Parathyroid adenoma (tissue), 2 donors: ENCODE results near the gene ADAMTSL1.
A peak's percentile ranks its signal among the peaks of the same experiment; 100 is the strongest.

Experiments used
- H2AFZ ChIP-seq: fragments of 300-600 bp; sonication (generic); one replicate; pipeline ENCODE4 v1.7.0; 2017; ENCODE audit warnings: antibody characterized with exemption, mild to moderate bottlenecking
- H3K27ac ChIP-seq: fragments of 300-600 bp; sonication (generic); one replicate; pipeline ENCODE4 v1.7.0; 2017
- H3K27me3 ChIP-seq: fragments of 300-600 bp; sonication (generic); one replicate; pipeline ENCODE4 v1.7.0; 2017; ENCODE audit warnings: low read length; ENCODE audit not compliant: control insufficient read depth, insufficient read depth
- H3K36me3 ChIP-seq: fragments of 300-600 bp; sonication (generic); one replicate; pipeline ENCODE4 v1.7.0; 2017; ENCODE audit warnings: low read length; ENCODE audit not compliant: control insufficient read depth, insufficient read depth
- H3K4me1 ChIP-seq: fragments of 300-600 bp; sonication (generic); one replicate; pipeline ENCODE4 v1.7.0; 2017; ENCODE audit warnings: control low read depth
- H3K4me2 ChIP-seq: fragments of 300-600 bp; sonication (generic); one replicate; pipeline ENCODE4 v1.7.0; 2017; ENCODE audit warnings: low read length
- H3K4me3 ChIP-seq: fragments of 300-600 bp; sonication (generic); one replicate; pipeline ENCODE4 v1.7.0; 2017; ENCODE audit warnings: low read depth, low read length
- H3K79me2 ChIP-seq: fragments of 300-600 bp; sonication (generic); one replicate; pipeline ENCODE4 v1.7.0; 2017; ENCODE audit warnings: control low read depth
- H3K9ac ChIP-seq: fragments of 300-600 bp; sonication (generic); one replicate; pipeline ENCODE4 v1.7.0; 2017; ENCODE audit warnings: mild to moderate bottlenecking
- H3K9me3 ChIP-seq: fragments of 300-600 bp; sonication (generic); one replicate; pipeline ENCODE4 v1.7.0; 2017; ENCODE audit warnings: low read length; ENCODE audit not compliant: control insufficient read depth
- TF ChIP-seq, protein P1 (sequence below): fragments of 300-600 bp; sonication (generic); IDR thresholded peaks from one replicate; pipeline ENCODE4 v1.7.0; 2017; ENCODE audit warnings: antibody characterized with exemption, mild to moderate bottlenecking
- donor health status: primary hyperparathyroidism.

The ADAMTSL1 gene, protein sequence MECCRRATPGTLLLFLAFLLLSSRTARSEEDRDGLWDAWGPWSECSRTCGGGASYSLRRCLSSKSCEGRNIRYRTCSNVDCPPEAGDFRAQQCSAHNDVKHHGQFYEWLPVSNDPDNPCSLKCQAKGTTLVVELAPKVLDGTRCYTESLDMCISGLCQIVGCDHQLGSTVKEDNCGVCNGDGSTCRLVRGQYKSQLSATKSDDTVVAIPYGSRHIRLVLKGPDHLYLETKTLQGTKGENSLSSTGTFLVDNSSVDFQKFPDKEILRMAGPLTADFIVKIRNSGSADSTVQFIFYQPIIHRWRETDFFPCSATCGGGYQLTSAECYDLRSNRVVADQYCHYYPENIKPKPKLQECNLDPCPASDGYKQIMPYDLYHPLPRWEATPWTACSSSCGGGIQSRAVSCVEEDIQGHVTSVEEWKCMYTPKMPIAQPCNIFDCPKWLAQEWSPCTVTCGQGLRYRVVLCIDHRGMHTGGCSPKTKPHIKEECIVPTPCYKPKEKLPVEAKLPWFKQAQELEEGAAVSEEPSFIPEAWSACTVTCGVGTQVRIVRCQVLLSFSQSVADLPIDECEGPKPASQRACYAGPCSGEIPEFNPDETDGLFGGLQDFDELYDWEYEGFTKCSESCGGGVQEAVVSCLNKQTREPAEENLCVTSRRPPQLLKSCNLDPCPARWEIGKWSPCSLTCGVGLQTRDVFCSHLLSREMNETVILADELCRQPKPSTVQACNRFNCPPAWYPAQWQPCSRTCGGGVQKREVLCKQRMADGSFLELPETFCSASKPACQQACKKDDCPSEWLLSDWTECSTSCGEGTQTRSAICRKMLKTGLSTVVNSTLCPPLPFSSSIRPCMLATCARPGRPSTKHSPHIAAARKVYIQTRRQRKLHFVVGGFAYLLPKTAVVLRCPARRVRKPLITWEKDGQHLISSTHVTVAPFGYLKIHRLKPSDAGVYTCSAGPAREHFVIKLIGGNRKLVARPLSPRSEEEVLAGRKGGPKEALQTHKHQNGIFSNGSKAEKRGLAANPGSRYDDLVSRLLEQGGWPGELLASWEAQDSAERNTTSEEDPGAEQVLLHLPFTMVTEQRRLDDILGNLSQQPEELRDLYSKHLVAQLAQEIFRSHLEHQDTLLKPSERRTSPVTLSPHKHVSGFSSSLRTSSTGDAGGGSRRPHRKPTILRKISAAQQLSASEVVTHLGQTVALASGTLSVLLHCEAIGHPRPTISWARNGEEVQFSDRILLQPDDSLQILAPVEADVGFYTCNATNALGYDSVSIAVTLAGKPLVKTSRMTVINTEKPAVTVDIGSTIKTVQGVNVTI (N-terminal part only)

DNA sequence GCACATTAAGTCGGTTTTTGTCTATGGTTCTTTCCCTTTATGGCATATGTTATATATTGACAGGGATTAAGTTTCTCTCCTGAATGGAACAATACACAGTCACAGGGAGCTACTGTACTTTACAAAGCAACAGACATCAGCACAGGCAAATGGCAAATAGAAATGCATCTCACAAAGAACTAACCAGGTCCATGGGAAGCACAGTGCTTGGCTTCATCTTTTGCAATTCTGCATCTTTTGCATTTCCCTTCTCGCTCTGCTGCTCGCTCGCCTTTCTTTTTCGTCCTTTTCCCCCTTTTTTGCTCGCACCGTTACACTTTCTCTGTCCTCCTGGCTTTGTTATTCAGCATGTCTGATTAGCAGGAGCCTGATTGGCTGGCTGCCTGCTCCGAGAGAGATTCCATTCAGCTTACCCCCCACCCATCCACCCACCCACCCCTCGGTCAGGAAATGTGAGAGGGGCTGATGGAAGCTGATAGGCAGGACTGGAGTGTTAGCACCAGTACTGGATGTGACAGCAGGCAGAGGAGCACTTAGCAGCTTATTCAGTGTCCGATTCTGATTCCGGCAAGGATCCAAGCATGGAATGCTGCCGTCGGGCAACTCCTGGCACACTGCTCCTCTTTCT lies at the start of gene ADAMTSL1:
Gene ADAMTSL1, plus strand, starts transcription at position 502 of the 628 bp plus-strand sequence. Its CDS starts 80 bp downstream, at position 582.
- TF ChIP-seq, protein P1, sequence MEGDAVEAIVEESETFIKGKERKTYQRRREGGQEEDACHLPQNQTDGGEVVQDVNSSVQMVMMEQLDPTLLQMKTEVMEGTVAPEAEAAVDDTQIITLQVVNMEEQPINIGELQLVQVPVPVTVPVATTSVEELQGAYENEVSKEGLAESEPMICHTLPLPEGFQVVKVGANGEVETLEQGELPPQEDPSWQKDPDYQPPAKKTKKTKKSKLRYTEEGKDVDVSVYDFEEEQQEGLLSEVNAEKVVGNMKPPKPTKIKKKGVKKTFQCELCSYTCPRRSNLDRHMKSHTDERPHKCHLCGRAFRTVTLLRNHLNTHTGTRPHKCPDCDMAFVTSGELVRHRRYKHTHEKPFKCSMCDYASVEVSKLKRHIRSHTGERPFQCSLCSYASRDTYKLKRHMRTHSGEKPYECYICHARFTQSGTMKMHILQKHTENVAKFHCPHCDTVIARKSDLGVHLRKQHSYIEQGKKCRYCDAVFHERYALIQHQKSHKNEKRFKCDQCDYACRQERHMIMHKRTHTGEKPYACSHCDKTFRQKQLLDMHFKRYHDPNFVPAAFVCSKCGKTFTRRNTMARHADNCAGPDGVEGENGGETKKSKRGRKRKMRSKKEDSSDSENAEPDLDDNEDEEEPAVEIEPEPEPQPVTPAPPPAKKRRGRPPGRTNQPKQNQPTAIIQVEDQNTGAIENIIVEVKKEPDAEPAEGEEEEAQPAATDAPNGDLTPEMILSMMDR, result no peak
- Histone ChIP-seq H3K27me3 (no peaks in the 10 kb centered on the region), H3K4me2 (no peak within 1 kb of the TSS), H3K36me3 (no peaks in the 10 kb centered on the region), H3K27ac (no peak within 1 kb of the TSS), H3K79me2 (no peaks in the 10 kb centered on the region), H3K4me1 (no peaks in the 10 kb centered on the region), H3K4me3 (no peak within 1 kb of the TSS), H3K9me3 (no peaks in the 10 kb centered on the region), H3K9ac (no peak within 1 kb of the TSS), H2AFZ (no peak within 1 kb of the TSS)

DNA sequence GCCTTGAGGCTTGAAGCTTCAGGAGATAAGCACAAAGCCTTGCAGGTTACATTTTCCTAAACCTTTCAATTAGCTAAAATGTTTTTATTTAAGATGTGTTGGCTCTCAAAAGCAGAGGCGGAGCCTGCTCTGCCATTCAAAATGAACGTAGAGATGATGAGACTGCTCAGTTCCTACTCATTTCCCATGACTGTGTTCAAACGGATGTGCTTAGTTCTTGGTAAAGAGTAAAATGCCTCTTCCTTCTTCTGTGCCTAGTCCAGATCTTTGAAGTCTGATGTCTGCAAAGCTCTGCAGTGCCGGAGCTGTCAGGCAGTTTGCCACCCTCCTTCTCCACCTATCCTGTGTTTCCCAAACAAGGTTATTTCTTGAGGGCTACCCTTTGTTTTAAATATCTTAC lies 46.3 kb upstream of the ADAMTSL1 start:
- Histone ChIP-seq H2AFZ (peak overlapping the region; percentile 20), H3K79me2 (no peaks in the 10 kb centered on the region), H3K36me3 (no peaks in the 10 kb centered on the region), H3K27me3 (no peaks in the 10 kb centered on the region), H3K9ac (no peak overlapping the region), H3K4me1 (peaks cover 7% of the 10 kb centered on the region), H3K27ac (peak overlapping the region; percentile 51), H3K4me2 (no peak overlapping the region), H3K4me3 (no peak overlapping the region), H3K9me3 (no peaks in the 10 kb centered on the region)
- TF ChIP-seq, protein P1, result no peak

DNA sequence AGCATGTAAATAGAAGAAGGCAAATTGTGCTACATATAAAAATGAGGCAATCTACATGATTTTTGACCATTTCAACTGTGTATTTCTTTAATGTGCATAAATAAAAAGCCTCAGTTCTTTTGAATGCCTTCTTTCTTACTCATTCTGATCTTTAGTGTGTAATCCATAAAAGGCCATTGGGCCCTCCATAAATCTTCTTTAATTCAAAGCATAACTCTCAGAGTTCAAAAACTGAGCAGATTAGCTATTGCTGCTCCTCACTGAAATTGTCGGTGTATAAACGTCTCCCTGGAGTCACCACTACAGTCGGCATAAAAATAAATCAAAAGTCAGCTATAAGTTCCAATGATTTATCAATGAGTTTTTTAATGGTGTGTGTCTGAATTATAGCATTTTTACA lies 45.3 kb upstream of the ADAMTSL1 start:
- H3K36me3 ChIP-seq, result no peaks in the 10 kb centered on the region
- no peak overlapping the region for H2AFZ ChIP-seq
- H3K4me2 ChIP-seq, result no peak overlapping the region
- H3K27me3 ChIP-seq, result no peaks in the 10 kb centered on the region
- H3K9ac ChIP-seq, result no peak overlapping the region
- no peaks in the 10 kb centered on the region for H3K79me2 ChIP-seq
- TF ChIP-seq, protein P1, result no peak
- H3K27ac ChIP-seq, result no peak overlapping the region
- H3K9me3 ChIP-seq, result no peaks in the 10 kb centered on the region
- no peak overlapping the region for H3K4me3 ChIP-seq
- peaks cover 7% of the 10 kb centered on the region for H3K4me1 ChIP-seq

DNA sequence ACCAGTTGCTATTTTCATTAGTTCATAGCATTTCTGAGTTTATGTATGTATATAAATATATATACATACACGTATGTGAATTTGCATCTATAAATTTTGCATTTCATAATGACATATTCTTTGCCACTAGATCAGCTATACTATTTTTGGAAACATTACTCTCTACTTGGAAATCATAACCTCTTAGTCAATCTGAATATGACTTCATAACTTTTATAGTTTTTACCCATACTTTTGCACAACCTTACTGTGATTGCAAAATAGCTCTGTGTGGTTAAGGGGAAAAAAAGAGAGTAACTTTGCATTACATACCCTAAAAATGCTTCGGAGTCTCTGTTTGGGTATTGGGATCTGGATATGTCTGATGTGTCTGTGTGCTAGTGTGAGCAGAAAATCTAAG lies 44.9 kb upstream of the ADAMTSL1 start:
- no peak overlapping the region for H3K4me3 ChIP-seq
- no peaks in the 10 kb centered on the region for H3K79me2 ChIP-seq
- H2AFZ ChIP-seq, result no peak overlapping the region
- H3K9ac ChIP-seq, result no peak overlapping the region
- no peak overlapping the region for H3K27ac ChIP-seq
- H3K4me1 ChIP-seq, result peaks cover 7% of the 10 kb centered on the region
- H3K27me3 ChIP-seq, result no peaks in the 10 kb centered on the region
- H3K9me3 ChIP-seq, result no peaks in the 10 kb centered on the region
- H3K36me3 ChIP-seq, result no peaks in the 10 kb centered on the region
- TF ChIP-seq, protein P1, result no peak
- no peak overlapping the region for H3K4me2 ChIP-seq
